HG03280 (cell line): ENCODE data around the gene FBXO34.

Experiments used
- ATAC-seq: cut with Tn5 transposase; IDR thresholded peaks from one replicate; pipeline ENCODE4 v1.9.1; 2021; ENCODE audit warnings: mild to moderate bottlenecking, moderate library complexity; ENCODE audit not compliant: unreplicated experiment

FBXO34 gene

DNA sequence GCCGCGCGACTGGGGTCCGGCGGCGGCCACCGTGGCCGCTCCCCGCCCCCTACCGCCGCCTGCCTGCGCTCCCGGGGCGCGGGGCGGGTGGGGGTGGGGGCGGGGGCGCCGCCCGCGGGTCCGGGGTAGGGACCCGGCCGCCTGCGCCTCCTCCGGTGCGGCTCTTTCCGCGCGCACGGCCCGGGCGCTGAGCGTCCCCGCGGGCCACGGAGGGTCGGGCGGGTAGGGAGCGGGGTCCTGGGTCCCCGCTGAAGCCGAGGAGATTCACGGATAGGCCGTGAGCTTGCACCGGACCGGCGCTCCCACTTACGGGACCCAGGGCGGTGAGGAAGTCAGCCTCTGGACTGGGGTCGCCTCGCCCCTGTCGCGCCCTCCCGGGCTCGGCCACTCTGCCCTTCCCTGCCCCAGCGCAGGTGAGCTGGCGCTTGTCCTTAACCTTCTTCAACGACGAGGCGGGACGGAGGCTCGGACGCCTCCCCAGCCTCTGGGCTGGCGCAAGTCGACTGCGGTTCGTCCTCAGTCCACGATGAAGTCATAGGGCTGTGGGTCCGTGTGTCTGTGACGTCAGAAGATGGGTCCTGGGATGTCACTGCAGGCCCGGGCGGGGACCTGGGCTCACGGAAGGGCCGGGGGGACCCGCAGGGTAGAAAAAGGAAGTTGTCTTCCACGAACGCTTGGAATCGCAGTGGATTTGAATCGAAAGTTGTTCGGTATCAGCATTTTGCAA is 514 bp downstream of the FBXO34 start:
- ATAC-seq, result peak; percentile 46

DNA sequence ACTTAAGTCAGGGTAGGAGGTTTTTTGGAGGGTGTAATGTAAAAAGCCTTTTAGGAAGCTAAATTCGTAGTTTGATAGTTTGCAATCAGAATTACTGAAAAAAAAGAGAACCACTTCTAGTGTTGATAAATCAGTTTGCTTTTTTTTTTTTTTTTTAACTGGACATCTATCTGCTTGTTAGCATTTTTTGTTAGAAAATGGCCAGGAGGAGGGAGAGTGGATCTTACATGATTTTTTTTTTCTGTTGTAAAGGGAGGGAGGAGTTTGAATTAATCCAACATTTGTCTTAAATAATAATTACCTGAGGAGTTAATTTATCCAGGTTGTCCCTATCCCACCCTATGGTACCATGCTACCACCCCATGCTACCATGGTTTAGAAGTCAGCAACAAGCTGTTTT is 1.2 kb downstream of the FBXO34 start:
- ATAC-seq, result no peak

DNA sequence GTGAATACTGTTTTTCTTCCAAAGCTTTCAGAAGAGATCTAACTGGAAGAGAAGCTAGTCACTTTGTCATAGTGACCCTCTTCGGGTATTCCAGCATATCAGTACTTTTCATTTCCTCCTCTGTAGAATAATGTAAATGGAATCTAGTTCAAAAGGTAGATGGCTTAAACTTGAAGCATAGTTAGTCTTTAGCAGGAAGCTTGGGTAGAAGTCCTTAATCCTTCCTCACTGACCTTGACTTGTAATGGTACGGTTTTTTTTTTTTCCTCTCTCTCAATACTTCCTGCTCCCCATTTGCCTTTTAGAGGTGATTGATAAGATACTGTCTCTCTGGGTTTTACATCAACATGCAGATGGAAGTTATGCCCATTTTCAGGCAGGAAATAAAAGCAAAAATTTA is 1.7 kb downstream of the FBXO34 start:
- ATAC-seq, result no peak

DNA sequence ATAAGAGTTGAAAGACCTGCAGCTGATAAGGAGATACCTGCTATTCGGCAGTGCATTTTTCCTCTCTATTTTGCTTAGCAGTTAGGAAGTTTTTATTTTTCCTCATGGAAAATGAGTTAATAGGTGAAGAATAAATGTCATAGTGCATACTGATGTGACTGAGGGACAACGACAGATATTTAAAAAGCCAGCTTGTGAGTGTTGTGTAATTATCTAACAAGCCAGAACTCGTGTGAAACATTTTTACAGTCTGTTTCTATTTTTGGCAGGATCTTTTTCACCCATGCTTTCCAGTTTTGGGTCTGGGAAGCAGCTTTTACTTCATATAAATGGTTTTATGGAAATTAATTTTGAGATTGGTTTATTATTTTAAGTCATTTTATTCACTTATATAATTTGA is 2.9 kb downstream of the FBXO34 start:
- ATAC-seq, result no peak

DNA sequence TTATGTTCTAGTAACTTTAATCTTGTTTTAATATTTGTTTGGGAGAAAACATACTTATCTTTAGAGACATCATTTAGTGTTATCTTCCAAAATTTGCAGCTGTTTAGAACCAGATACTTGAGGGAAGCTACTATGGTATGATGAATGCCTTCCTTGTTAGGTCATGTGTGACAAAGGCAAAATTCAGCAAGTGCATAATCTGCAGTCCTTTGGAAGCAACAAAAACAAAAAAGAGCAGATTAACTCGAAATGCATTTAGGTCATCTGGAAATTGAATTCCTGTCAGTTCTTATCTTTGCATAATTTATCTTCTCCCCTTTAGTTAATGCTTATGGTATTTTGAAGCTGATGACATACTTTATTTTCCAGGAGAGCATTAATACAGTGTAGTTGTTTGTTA is 3.5 kb downstream of the FBXO34 start:
- ATAC-seq, result no peak

DNA sequence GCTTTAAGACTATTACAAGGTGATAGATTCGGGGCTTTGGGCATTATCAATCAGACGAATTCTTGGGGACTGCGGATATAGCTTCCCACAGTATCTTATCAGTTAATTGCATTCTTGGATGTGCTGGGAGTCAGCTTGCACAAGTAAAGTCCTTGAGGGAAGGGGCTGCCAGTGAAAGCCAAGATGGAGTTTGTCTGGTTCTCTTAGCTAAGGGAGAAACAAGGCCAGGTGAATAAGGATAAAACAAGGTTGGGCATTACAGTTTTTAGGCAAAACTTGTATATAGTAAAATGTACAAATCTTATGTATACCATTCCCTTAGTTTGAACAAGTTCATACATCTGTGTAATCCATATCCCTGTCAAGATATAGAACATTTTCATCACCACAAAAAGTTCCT is 5.5 kb downstream of the FBXO34 start:
- ATAC-seq, result no peak

DNA sequence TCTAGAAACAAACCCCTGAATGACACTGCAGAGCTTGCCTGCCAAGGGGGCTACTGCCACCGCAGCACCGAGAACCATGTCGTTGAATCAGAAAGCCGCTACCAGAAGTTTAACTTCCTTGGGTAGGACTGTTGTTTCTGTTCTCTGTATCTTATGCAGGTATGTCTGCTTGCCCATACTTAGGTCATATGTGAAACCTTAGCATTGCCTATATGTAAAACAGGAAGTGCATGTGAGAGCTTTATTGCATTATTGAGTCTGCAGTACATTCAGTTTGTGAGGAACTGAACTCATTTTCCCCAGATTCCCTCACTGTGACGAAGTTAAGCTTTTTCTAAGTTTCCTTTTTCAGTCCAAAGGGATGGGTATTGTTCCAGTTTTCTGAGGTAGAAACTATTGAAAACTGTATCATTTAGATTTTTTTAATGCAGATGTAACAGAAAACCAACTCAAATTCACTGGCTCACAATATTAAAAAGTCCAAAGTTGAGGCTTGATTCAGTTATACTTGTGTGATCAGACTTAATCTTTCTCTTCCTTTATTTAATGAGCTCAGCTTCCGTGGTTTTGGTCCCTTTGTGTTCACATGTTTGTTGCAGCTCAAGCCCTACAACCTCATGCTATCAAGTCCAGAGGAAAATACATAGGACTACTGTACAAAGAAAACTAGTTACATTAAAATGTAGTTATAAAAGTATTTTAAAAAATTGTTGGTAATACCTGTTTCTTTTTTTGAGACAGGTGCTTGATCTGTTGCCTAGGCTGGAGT is 6.9 kb downstream of the FBXO34 start:
- ATAC-seq, result peak; percentile 91

DNA sequence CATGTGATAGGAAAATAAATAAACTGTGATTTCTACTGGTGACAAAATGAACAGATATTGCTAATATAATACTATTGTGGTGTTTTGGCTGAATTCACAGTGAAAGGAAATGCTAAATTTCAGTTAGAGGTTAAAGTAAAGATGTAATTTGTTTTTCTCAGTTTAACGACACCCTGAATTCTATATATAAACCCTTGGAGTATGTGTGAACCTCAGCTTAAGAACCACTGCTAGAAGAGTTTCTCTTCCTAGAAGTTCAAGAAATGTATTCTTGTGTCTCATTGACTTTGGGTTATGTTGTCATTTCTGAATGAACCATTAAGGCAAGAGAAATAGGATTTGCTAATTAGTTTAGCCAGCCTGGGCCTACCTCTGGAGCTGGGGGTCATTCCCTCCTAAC is 8.2 kb downstream of the FBXO34 start:
- no peak for ATAC-seq

DNA sequence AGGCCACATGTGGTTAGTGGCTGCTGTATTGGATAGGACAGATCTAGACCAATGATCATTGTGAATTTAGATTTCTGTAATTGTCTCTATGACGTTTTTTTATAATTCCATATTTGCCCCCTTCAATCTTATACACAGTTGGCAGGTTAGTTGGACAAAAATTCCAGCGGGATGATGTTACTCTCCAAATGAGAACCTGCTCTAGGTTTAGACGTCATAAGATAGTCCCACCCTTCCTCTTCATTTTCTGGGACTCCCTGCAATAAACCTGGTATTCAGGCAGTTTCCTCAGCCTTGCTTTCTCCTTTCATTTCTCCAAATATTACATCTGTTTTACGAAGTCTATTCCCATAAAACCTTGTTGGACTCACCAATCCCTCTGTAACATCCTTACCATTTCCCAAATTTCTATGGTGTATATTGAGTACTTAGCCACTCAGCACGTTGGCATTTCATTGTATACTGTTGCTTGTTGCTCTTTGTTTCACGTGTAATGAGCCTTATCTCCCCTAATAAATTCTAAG is 10.2 kb downstream of the FBXO34 start:
- no peak for ATAC-seq

DNA sequence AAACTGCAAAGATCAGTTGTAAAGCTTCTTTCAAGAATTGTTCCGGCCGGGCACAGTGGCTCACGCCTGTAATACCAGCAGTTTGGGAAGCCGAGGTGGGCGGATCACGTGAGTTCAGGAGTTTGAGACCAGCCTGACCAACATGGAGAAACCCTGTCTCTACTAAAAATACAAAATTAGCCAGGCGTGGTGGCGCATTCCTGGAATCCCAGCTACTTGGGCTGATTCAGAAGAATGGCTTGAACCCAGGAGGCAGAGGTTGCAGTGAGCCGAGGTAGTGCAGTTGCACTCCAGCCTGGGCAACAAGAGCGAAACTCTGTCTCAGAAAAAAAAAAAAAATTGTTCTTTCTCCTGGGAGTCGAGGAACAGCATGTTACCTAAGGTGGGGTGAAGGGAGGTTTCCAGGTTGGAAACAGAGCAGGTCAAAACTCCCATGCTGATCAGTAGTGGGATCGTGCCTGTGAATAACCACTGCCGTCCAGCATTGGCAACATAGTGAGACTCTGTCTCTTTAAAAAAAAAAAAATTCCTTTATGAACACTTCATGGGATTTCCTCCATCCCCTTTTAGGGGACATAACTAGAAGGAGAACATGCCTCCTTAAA is 13.9 kb downstream of the FBXO34 start:
- ATAC-seq, result no peak

DNA sequence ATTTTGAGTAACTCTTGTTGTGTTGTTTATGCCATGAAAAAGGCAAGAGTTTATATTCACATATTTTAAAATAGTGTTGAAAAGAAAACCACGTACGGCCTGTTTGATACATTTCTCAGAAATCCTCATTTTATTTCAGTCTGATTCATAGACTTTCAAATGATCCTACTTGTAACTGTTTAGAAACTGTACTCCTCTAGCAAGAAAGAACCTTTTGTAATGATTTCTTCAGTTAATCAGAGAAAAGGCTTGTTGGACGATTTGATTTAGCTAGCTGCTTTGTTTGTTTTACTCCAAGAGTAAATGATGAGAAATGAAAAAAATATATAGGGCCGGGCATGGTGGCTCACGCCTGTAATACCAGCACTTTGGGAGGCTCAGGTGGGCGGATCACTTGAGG is 17.2 kb downstream of the FBXO34 start:
- ATAC-seq, result no peak

DNA sequence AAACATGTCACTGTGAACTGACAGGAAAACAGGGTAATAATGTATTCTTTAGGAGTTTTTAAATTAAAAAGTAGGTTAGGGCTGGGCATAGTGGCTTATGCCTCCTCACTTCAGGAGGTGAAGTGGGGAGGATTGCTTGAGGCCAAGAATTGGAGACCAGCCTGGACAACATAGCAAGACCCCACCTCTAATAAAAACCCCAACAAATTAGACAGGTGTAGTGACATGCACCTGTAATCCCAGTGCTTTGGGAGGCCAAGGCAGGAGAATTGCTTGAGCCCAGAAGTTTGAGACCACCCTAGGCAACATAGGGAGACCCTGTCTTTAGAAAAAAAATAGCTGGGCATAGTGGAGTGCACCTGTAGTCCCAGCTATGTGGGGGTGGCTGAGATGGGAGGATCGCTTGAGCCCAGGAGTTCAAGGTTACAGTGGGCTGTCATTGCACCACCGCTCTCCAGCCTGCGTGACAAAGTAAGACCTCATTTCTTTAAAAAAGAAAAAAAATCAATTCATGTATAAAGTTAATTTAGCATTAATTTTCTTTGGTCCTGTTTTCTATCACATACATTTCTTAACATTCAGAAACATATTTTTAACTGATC is 20.4 kb downstream of the FBXO34 start:
- ATAC-seq, result no peak

DNA sequence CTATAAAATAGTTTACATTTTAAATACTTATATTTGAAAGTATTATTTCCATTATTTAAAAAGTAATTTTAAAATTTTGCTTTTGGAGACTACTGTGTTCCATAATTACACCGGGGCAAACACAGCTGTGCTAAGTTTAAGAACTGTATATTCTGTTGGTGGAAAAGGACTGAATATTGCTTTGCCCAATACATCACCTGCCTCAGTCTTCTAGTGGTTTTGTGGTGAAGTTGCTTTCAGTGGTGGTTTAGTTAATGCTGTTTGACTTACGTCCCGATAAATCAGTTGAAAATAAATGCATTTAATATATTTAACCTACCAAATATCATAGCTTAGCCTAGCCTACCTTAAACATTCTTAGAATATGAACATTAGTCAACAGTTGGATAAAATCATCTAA is 23.4 kb downstream of the FBXO34 start:
- ATAC-seq, result no peak

DNA sequence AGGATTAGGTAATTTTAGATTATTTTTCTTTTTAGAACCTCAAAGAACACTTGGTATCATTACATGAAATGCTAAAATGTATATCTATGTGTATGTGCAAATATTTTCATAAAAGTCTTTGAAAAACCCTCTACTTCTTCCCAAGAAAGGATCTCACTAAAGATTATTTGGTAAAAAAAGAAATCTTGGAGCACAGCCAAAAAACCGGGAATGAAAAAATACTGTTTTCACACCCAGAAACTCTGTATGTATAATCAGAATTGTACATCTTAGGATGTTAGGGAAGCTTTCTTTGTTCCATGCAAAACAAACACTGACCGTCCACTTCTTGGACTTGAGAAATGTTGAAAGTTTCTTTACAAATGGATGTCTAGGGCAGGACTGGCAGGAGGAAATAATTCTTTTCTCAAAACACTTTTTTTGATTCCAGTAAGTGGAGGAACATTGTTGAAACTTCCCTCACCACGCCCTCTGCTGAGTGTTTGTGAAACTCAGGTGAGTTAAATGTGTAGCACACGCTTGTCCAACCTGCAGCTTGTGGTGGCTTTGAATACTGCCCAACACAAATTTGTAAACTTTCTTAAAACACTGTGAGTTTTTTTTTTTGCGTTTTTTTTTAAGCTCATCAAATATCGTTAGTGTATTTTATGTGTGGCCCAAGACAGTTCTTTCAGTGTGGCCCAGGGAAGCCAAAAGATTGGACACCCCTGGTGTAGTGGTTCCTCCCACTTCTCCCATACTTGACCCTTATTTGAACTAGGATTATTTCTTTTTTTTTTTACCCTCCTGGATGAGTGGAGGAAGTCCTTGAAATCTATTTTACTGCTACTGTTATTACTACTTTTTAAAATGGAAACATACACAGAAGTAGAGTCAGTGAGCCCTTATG is 26.6 kb downstream of the FBXO34 start:
- ATAC-seq, result no peak

DNA sequence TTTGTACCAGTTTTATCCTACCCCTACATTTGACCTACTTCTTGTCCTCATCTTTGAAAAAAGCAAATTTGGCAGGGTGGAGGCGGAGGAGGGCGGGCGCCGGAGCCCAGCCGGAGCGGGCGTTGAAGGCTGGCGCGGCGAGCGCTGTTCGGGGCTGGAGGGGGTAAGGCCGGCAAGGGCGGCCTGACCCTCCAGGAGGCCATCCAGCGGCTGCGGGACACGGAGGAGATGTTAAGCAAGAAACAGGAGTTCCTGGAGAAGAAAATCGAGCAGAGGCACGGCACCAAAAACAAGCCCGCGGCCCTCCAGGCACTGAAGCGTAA is 27.2 kb downstream of the FBXO34 start:
- no peak for ATAC-seq

DNA sequence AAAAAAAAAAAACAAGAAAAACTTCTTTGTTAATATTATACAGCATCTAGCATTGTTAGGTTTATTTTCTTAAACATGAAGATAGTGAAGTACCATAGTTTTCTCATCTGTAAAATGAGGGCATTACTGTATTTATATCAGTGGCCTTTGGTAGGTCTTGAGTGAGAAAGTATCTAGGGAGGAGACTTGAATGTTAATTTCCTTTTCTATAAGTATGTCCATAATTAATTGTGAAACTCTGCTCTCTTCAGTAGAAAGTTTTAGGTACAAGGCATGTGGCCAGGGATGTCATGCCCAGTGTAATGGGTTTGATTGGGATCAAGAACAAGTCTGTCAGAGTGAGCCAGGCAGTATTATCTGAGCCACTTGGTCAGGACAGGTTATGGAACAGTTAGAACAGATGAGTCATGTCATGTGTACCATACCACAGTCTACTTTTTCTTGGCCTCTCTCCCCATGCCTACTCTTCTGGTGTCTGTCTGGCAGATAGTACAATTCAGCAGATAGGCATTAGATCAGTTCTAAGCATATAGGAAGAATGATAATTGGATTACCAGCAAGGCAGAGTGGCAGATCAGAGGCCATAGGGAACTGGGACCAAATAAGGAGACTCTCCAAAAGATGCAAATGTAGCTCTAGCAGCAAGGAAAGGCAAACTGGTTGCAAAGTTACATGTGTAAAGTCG is 30.4 kb downstream of the FBXO34 start:
- peak; percentile 47 for ATAC-seq

DNA sequence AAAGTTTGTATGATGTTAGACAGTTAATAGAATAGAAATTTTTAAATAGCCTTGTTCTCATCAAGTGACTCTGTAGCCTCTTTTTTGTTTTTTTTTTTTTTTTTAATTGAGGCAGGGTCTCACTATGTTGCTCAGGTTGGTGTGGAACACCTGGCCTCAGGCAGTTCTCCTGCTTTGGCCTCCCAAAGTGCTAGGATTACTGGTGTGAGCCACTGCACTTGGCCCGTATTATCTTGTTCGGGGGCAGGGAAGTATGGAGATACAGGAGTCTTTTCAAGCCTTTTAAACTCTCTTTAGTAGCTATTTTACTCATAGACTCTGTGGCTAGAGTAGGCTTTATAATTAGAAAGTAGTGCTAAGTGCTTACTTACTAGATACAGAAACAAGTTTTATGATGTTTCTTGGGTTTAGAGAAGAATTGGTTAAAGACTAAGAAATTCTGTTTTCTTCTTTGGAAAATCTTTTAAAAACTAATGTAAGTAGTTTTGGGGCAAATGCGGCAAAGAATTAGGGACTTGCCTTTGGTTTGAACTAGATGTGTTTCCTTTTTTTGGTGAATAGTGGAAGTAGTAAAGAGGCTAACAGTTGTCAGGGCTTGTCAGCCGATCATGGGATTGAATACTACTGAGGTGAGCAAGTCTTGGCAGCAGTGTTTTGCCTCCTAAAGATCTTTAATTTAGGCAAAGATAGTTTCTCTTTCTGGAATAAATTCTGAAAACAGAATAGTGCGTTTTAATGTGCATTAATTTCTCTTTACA is 31.3 kb downstream of the FBXO34 start:
- no peak for ATAC-seq

DNA sequence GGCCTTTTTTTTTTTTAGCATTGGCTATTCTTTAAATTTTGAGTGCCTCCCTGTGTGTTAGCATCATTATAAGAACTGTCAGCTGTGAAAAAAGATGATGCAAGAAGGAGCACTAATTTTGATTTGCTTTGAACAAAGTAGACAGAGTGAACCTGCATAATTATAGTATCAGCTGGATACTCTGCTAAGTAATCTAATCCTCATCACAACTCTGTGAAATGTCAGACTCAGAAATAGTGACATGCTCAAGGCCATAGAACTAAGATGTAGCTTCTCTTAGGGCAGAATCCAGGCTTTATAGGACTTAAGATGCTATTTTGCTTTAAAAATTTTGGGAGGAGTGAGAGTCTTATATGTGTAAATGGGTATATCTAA is 31.9 kb downstream of the FBXO34 start:
- no peak for ATAC-seq

DNA sequence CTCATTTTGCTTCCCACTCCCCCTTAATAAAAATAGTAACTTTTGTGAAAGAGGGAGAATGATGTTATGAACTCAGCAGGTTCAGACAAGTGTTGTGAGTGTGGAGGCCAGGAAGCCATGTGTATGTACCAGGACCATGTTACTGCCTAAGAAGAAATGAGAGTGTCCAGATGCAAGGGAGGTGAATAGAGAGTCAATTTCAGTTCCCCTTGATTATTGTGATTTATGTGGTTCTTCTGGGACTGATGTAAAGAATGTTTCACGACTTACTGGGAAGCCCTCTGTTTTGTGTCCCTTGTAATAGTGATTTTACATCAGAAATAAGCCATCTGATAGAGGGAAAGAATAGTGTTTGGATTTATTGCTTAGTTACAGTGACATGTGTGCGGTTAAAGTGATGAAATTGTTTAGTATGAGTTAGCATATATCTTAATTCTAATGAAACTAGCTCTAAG is 32.5 kb downstream of the FBXO34 start:
- no peak for ATAC-seq
